ENCODE data around the gene INPP5D.

DNA sequence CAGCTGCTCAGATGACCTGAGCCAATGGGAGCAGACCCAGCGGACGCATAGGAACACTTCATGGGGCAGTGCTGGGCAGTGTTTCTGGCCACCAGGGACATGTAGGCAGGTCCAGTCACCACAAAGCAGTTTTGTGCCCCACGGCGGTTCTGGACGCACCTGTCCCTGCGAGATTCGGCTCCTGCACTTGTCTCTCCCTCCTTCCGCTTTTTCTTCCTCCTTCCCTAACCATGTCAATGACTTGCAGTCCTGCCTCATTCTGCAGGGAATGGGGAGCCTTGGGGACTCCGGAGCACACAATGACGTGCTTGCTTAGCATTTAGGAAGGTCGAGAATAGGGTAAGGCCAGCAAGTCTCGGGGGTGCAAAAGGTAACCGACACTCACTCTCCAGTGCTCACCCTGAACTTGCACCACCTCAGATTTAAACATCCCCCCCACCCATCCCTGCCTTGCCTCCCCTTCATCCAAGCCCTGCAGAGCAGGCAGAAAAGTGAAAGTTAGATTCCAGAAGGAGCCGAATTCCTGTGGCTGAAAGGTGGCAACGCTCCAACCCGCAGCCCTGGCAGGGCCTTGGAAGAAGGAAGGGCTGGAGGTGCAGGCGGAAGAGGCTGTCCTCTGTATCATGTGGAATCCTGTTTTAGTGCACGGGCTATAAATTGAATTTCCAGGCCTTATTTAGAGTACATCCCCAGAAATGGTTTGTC lies 150.9 kb downstream of the INPP5D start:
- TF ChIP-seq POLR2AphosphoS5 (IDR thresholded peaks at IDR 0.05; ENCODE audit: low read depth, low read length) (no peak; the same call in 1 of the 2 replicates), POLR2A (IDR thresholded peaks at IDR 0.05; ENCODE audit: low read depth, low read length) (peak; percentile 48; the same call in 1 of the 2 replicates)
